H1 (cell line): Measurements from ENCODE around the gene EDEM2. TPM values are rescaled to one million over a fixed set of nuclear protein-coding genes. Genes with fewer than 3 reads are reported as not detected.
A peak's percentile ranks its signal among the peaks of the same experiment; 100 is the strongest.

ENCODE experiments used
- CTCF ChIA-PET: fragments of 300-600 bp; sonication (Branson Sonifier 250); formaldehyde crosslinking; loops from one replicate; lab custom pipeline; 2021; ENCODE audit not compliant: partially characterized antibody; lab: Charles Lee
- POLR2A ChIA-PET: fragments of 300-600 bp; sonication (Branson Sonifier 250); formaldehyde crosslinking; loops from one replicate; lab custom pipeline; 2021; ENCODE audit warnings: inconsistent platforms; ENCODE audit not compliant: partially characterized antibody; lab: Charles Lee
- DNase-seq, 2 experiments: peaks; one replicate each; pipeline versions ENCODE4 v3.0.0 to v3.0.0-alpha.2; 2010 to 2022; ENCODE audit warnings: low spot score in 2 of 2, low read depth in 1 of 2, mixed read lengths in 1 of 2
- FAIRE-seq: peaks from 2 replicates; lab custom pipeline; 2011; peaks lifted over from hg19 to GRCh38; lab: Jason Lieb, UNC
- H2AFZ ChIP-seq: 2 replicates; pipeline ENCODE4 v1.8.1; 2012; ENCODE audit warnings: low read length, inconsistent platforms
- H2AK5ac ChIP-seq: 2 replicates; pipeline ENCODE4 v1.6.1; 2013; ENCODE audit warnings: low read depth, low read length
- H2BK120ac ChIP-seq: replicated peaks from 2 replicates; pipeline ENCODE3; 2013; ENCODE audit warnings: low read depth, low read length, inconsistent platforms
- H2BK12ac ChIP-seq: 2 replicates; pipeline ENCODE4 v1.6.1; 2013; ENCODE audit warnings: low read depth, low read length
- H2BK15ac ChIP-seq: 2 replicates; pipeline ENCODE4 v1.6.1; 2013; ENCODE audit warnings: low read length
- H2BK20ac ChIP-seq: 2 replicates; pipeline ENCODE4 v1.6.1; 2013; ENCODE audit warnings: low read length
- H2BK5ac ChIP-seq: 2 replicates; pipeline ENCODE4 v1.6.1; 2013; ENCODE audit warnings: low read depth, low read length
- H3K14ac ChIP-seq: 2 replicates; pipeline ENCODE4 v1.6.1; 2013; ENCODE audit warnings: inconsistent platforms; ENCODE audit not compliant: insufficient read length
- H3K18ac ChIP-seq: 2 replicates; pipeline ENCODE4 v1.6.1; 2013; ENCODE audit warnings: low read length; ENCODE audit errors: extremely low read depth
- H3K23ac ChIP-seq: 2 replicates; pipeline ENCODE4 v1.6.1; 2013; ENCODE audit warnings: inconsistent platforms; ENCODE audit not compliant: insufficient read length
- H3K23me2 ChIP-seq: 2 replicates; pipeline ENCODE4 v1.6.1; 2013; ENCODE audit warnings: low read depth, low read length
- H3K27ac ChIP-seq: 2 replicates; pipeline ENCODE4 v1.6.1; 2011; ENCODE audit warnings: low read depth, low read length, inconsistent platforms
- H3K27me3 ChIP-seq, 4 experiments: replicated peaks in 1 of 4; 1 replicate in 1 of 4; 2 replicates in 3 of 4; pipeline versions ENCODE4 v1.6.1 to v1.8.1; 2011 to 2013; ENCODE audit warnings: low read length in 3 of 4, mild to moderate bottlenecking in 3 of 4, inconsistent platforms in 2 of 4, mixed read lengths in 2 of 4, moderate library complexity in 1 of 4; ENCODE audit not compliant: control insufficient read depth in 3 of 4, insufficient read depth in 3 of 4; ENCODE audit errors: extremely low read depth in 1 of 4
- H3K36me3 ChIP-seq, 4 experiments: 2 replicates each; pipeline versions ENCODE4 v1.6.1 to v1.8.1; 2011 to 2013; ENCODE audit warnings: mild to moderate bottlenecking in 4 of 4, low read length in 3 of 4, moderate library complexity in 2 of 4, control low read depth in 1 of 4, inconsistent platforms in 1 of 4; ENCODE audit not compliant: insufficient read depth in 4 of 4, control insufficient read depth in 2 of 4
- H3K4ac ChIP-seq: replicated peaks from 2 replicates; pipeline ENCODE3; 2013; ENCODE audit warnings: low read length, low read depth, mixed read lengths, inconsistent platforms; ENCODE audit not compliant: insufficient read length
- H3K4me1 ChIP-seq, 4 experiments: replicated peaks in 1 of 4; 1 replicate in 1 of 4; 2 replicates in 3 of 4; pipeline versions ENCODE4 v1.6.1 to v1.8.1; 2011 to 2013; ENCODE audit warnings: low read length in 3 of 4, inconsistent platforms in 2 of 4, mixed read lengths in 1 of 4; ENCODE audit not compliant: insufficient read depth in 4 of 4, control insufficient read depth in 3 of 4
- H3K4me2 ChIP-seq, 2 experiments: 2 replicates each; pipeline versions ENCODE4 v1.6.1 to v1.8.1; 2011 to 2013; ENCODE audit warnings: low read depth in 2 of 2, low read length in 2 of 2, control low read depth in 1 of 2, inconsistent platforms in 1 of 2, mild to moderate bottlenecking in 1 of 2; ENCODE audit not compliant: insufficient read depth in 1 of 2
- H3K4me3 ChIP-seq, 4 experiments: fragments of 200-600, 300-600 bp in 1 of 4; sonication (generic), shearing (Covaris generic), sonication (Bioruptor Twin) in 1 of 4; 2 replicates each; pipeline versions ENCODE4 v1.5.1 to v1.8.1; 2011 to 2016; ENCODE audit warnings: low read length in 4 of 4, low read depth in 3 of 4, control low read depth in 2 of 4, inconsistent platforms in 2 of 4, mild to moderate bottlenecking in 2 of 4, mixed read lengths in 1 of 4, moderate library complexity in 1 of 4; ENCODE audit not compliant: insufficient read depth in 2 of 4; ENCODE audit errors: extremely low read depth in 1 of 4
- H3K56ac ChIP-seq: replicated peaks from 2 replicates; pipeline ENCODE3; 2013; ENCODE audit warnings: low read depth, mild to moderate bottlenecking, mixed read lengths, low read length, inconsistent platforms; ENCODE audit not compliant: insufficient read length
- H3K79me1 ChIP-seq: 2 replicates; pipeline ENCODE4 v1.6.1; 2013; ENCODE audit warnings: low read depth, low read length, control low read depth
- H3K79me2 ChIP-seq, 2 experiments: 2 replicates each; pipeline versions ENCODE4 v1.6.1 to v1.8.1; 2012 to 2013; ENCODE audit warnings: low read length in 2 of 2, mild to moderate bottlenecking in 2 of 2, inconsistent platforms in 1 of 2; ENCODE audit not compliant: insufficient read depth in 2 of 2, control insufficient read depth in 1 of 2
- H3K9ac ChIP-seq, 4 experiments: replicated peaks in 1 of 4; 1 replicate in 1 of 4; 2 replicates in 3 of 4; pipeline versions ENCODE4 v1.6.1 to v1.8.1; 2011 to 2013; ENCODE audit warnings: low read depth in 3 of 4, low read length in 3 of 4, control low read depth in 2 of 4, mild to moderate bottlenecking in 2 of 4, moderate library complexity in 2 of 4, inconsistent platforms in 1 of 4; ENCODE audit errors: extremely low read depth in 1 of 4
- H3K9me3 ChIP-seq, 2 experiments: 2 replicates each; pipeline versions ENCODE4 v1.6.1 to v1.8.1; 2012 to 2013; ENCODE audit warnings: mild to moderate bottlenecking in 2 of 2, moderate library complexity in 2 of 2, control low read depth in 1 of 2, inconsistent platforms in 1 of 2, low read depth in 1 of 2, low read length in 1 of 2, mixed read lengths in 1 of 2; ENCODE audit not compliant: insufficient read depth in 2 of 2
- H4K20me1 ChIP-seq, 2 experiments: replicated peaks in 1 of 2; 2 replicates each; pipeline versions ENCODE3 to v1.8.1; 2011 to 2013; ENCODE audit warnings: inconsistent platforms in 2 of 2, low read length in 2 of 2, mild to moderate bottlenecking in 1 of 2; ENCODE audit not compliant: insufficient read depth in 2 of 2, control insufficient read depth in 1 of 2
- H4K5ac ChIP-seq: 2 replicates; pipeline ENCODE4 v1.6.1; 2013; ENCODE audit warnings: low read length, low read depth, mixed read lengths, inconsistent platforms; ENCODE audit not compliant: insufficient read length
- H4K8ac ChIP-seq: 2 replicates; pipeline ENCODE4 v1.8.0; 2013; ENCODE audit warnings: mild to moderate bottlenecking, moderate library complexity, low read length, inconsistent platforms; ENCODE audit not compliant: insufficient read depth; ENCODE audit errors: extremely low read depth
- H4K91ac ChIP-seq: replicated peaks from 2 replicates; pipeline ENCODE3; 2013; ENCODE audit warnings: low read length, mixed read lengths, inconsistent platforms; ENCODE audit not compliant: insufficient read length
- BACH1 ChIP-seq: IDR thresholded peaks from 2 replicates; pipeline ENCODE4 v1.6.1; 2012; ENCODE audit warnings: low read length, improper control_type of control experiment
- BCL11A ChIP-seq, 2 experiments: IDR thresholded peaks; one replicate each; pipeline ENCODE4 v1.6.1; 2011; ENCODE audit warnings: low read depth in 2 of 2, low read length in 2 of 2, mild to moderate bottlenecking in 2 of 2
- CBX8 ChIP-seq: fragments of 300-800, 300-1000 bp; sonication (generic); IDR thresholded peaks from 2 replicates; pipeline ENCODE4 v1.7.1; 2016; ENCODE audit warnings: low read depth, low read length, borderline replicate concordance
- EGR1 ChIP-seq: IDR thresholded peaks from 2 replicates; pipeline ENCODE4 v1.6.1; 2011; ENCODE audit warnings: low read depth, low read length, borderline replicate concordance
- EP300 ChIP-seq, 2 experiments: IDR thresholded peaks; 1 replicate in 1 of 2; 2 replicates in 1 of 2; pipeline ENCODE4 v1.6.1; 2011 to 2012; ENCODE audit warnings: low read depth in 2 of 2, low read length in 2 of 2, mild to moderate bottlenecking in 2 of 2, borderline replicate concordance in 1 of 2, inconsistent platforms in 1 of 2, moderate library complexity in 1 of 2
- KDM5A ChIP-seq: fragments of 200-600 bp; IDR thresholded peaks from 2 replicates; pipeline ENCODE4 v1.7.1; 2012; ENCODE audit warnings: mild to moderate bottlenecking, low read length, inconsistent platforms, mixed read lengths
- PHF8 ChIP-seq: fragments of 200-600 bp; sonication (generic); conservative IDR thresholded peaks from 2 replicates; pipeline ENCODE4 v1.7.1; 2012; ENCODE audit warnings: low read depth, mild to moderate bottlenecking, inconsistent platforms, low read length, moderate library complexity
- POLR2AphosphoS5 ChIP-seq: IDR thresholded peaks from 2 replicates; pipeline ENCODE4 v1.6.1; 2011; ENCODE audit warnings: low read depth, low read length
- SIRT6 ChIP-seq: IDR thresholded peaks from one replicate; pipeline ENCODE4 v1.7.1; 2012; ENCODE audit warnings: low read length, inconsistent platforms
- WGBS, 2 experiments: shearing (Covaris generic) in 1 of 2; methylation state at CpG; one replicate each; pipeline versions ENCODE4 v1.1.6 to v1.1.7; 2013 to 2015; ENCODE audit warnings: low lambda C conversion rate in 2 of 2, mixed read lengths in 2 of 2, inconsistent platforms in 1 of 2, low coverage in 1 of 2, missing lambda C conversion rate in 1 of 2; ENCODE audit not compliant: insufficient replicate concordance in 2 of 2, insufficient coverage in 1 of 2, insufficient read length in 1 of 2; ENCODE audit errors: extremely low coverage in 1 of 2, missing lambda C conversion rate in 1 of 2; 5-methylcytosine and 5-hydroxymethylcytosine counted together
- polyA plus RNA-seq, 7 experiments: library from polyadenylated mRNA; depleted of rRNA in 3 of 7; stranded (reverse) in 5 of 7; unstranded in 2 of 7; fragments of >200 nt in 5 of 7; fragments of 200-250 nt in 2 of 7; gene quantifications; 1 replicate in 5 of 7; 2 replicates in 1 of 7; 4 replicates in 1 of 7; pipeline versions ENCODE4 v1.2.1 to v1.2.3, GENCODE V29; 2011 to 2013; ENCODE audit warnings: missing spikeins in 2 of 7, mixed read lengths in 2 of 7
- total RNA-seq: library from RNA; stranded (reverse); fragmentation: NEBNext Ultra II Directional; extraction: Animal tissue kit (Norgen Biotek cat#: 25700); gene quantifications from 2 replicates; pipeline ENCODE4 v1.2.1, GENCODE V29; 2021
- TF ChIP-seq, protein P1 (sequence below): IDR thresholded peaks from 2 replicates; pipeline ENCODE4 v1.6.1; 2011; ENCODE audit warnings: low read depth, mild to moderate bottlenecking, low read length; ENCODE audit not compliant: insufficient read depth
- TF ChIP-seq, protein P2 (sequence below): IDR thresholded peaks from 2 replicates; pipeline ENCODE4 v1.6.1; 2012; ENCODE audit warnings: inconsistent platforms

The EDEM2 gene
- total and polyA plus RNA-seq, 2 of the 8 experiments (the other 6 are each of a cell fraction or from before 2014, with no cell fraction given): 15.2 to 19.6 TPM

- WGBS, 2 experiments: 18% methylated on average over 13 of the region's 16 CpGs; no CpG with 5 or more reads in 1 of the 2 experiments
- H3K4me3 ChIP-seq: peak within 1 kb of the TSS; percentile 36 to 54 (median 44); a peak in 7 of 8 replicates
- FAIRE-seq (no peak), DNase-seq (peak in 1 of 2 experiments; percentile 79)
- no peak within 1 kb of the TSS for H3K56ac ChIP-seq
- ChIA-PET CTCF (no interaction called here), POLR2A (no interaction called here)
- peak within 1 kb of the TSS; percentile 71 to 72 for H3K4me2 ChIP-seq
- no peaks in the 10 kb centered on the region for H3K9me3 ChIP-seq
- H2BK15ac ChIP-seq: no peak within 1 kb of the TSS; the same call in 1 of the 2 replicates
- H3K18ac ChIP-seq: peak within 1 kb of the TSS; percentile 72
- no peak within 1 kb of the TSS for H3K23ac ChIP-seq
- no peak within 1 kb of the TSS for H4K5ac ChIP-seq
- no peak within 1 kb of the TSS; the same call in 1 of the 2 replicates for H2AK5ac ChIP-seq
- no peak within 1 kb of the TSS for H3K14ac ChIP-seq
- peak within 1 kb of the TSS; percentile 87; the same call in 1 of the 2 replicates for H2BK20ac ChIP-seq
- H2BK120ac ChIP-seq: no peak within 1 kb of the TSS
- H4K91ac ChIP-seq: no peak within 1 kb of the TSS
- no peak within 1 kb of the TSS for H3K4ac ChIP-seq
- no peaks in the 10 kb centered on the region for H3K79me2 ChIP-seq
- H3K23me2 ChIP-seq: peaks cover 6% of the 10 kb centered on the region; the same call in 1 of the 2 replicates
- no peak within 1 kb of the TSS for H3K27ac ChIP-seq
- H3K79me1 ChIP-seq: no peaks in the 10 kb centered on the region
- peaks cover 0 to 2% (median 0%) of the 10 kb centered on the region in 4 experiments; a peak in 2 of 7 replicates for H3K27me3 ChIP-seq
- H3K36me3 ChIP-seq: no peaks in the 10 kb centered on the region
- H3K4me1 ChIP-seq: peaks cover 0 to 16% (median 8%) of the 10 kb centered on the region in 4 experiments; a peak in 6 of 7 replicates
- peak within 1 kb of the TSS; percentile 18 for H2AFZ ChIP-seq
- 0 out of 2 replicates have a peak within 1 kb of the TSS, but pooled peaks have one; percentile 62 for H2BK5ac ChIP-seq
- peak within 1 kb of the TSS; percentile 45 for H2BK12ac ChIP-seq
- H4K20me1 ChIP-seq: no peaks in the 10 kb centered on the region
- H4K8ac ChIP-seq: peak within 1 kb of the TSS; percentile 12; the same call in 1 of the 2 replicates
- 0 out of 7 replicates have a peak within 1 kb of the TSS, but pooled peaks of 1 of the 4 experiments have one; percentile 9 for H3K9ac ChIP-seq
- TF ChIP-seq, protein P1, sequence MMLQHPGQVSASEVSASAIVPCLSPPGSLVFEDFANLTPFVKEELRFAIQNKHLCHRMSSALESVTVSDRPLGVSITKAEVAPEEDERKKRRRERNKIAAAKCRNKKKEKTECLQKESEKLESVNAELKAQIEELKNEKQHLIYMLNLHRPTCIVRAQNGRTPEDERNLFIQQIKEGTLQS: no peak
- TF ChIP-seq POLR2AphosphoS5: no peak
- TF ChIP-seq, protein P2, sequence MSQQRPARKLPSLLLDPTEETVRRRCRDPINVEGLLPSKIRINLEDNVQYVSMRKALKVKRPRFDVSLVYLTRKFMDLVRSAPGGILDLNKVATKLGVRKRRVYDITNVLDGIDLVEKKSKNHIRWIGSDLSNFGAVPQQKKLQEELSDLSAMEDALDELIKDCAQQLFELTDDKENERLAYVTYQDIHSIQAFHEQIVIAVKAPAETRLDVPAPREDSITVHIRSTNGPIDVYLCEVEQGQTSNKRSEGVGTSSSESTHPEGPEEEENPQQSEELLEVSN: no peak
- no peak for TF ChIP-seq BACH1
- no peak for TF ChIP-seq SIRT6
- no peak for TF ChIP-seq CBX8
- 0 out of 3 replicates have a peak, but pooled peaks of 1 of the 2 experiments have one; percentile 17 for TF ChIP-seq EP300 (IDR thresholded peaks at IDR 0.05; ENCODE audit: borderline replicate concordance in 1 of 2, low read depth in 2 of 2, low read length in 2 of 2)
- TF ChIP-seq KDM5A: no peak
- no peak for TF ChIP-seq PHF8
- peak; percentile 55; the same call in 1 of the 2 replicates for TF ChIP-seq EGR1
- no peak for TF ChIP-seq BCL11A (IDR thresholded peaks at IDR 0.05; ENCODE audit: low read depth in 2 of 2, low read length in 2 of 2)
Measured at GRCh38 chr20:35171753-35172433, 24.8 kb upstream of the EDEM2 start, which contains the start of gene PROCR. PROCR (plus strand) TSS chr20:35172072; CDS start chr20:35172155, 83 bp downstream.
